H1 (cell line): ENCODE results near the gene PGRMC1.
"Not testable (repeated sequence)": the region's sequence is repeated elsewhere in the genome, so short reads cannot be mapped to it uniquely, and the experiment has no call there.

Experiments used
- CREB1 ChIP-seq: IDR thresholded peaks from 2 replicates; pipeline ENCODE4 v1.6.1; 2012; ENCODE audit warnings: inconsistent platforms
- CTCF ChIP-seq, 3 experiments: IDR thresholded peaks; 1 replicate in 2 of 3; 2 replicates in 1 of 3; pipeline versions ENCODE4 v1.5.1 to v1.6.1; 2011; ENCODE audit warnings: low read length in 3 of 3, mild to moderate bottlenecking in 3 of 3, inconsistent platforms in 2 of 3, low read depth in 1 of 3, moderate library complexity in 1 of 3; ENCODE audit not compliant: insufficient read depth in 1 of 3; ENCODE audit errors: control extremely low read depth in 1 of 3
- GABPA ChIP-seq: IDR thresholded peaks from 2 replicates; pipeline ENCODE4 v1.6.1; 2011; ENCODE audit warnings: mild to moderate bottlenecking, low read length, moderate library complexity, borderline replicate concordance; ENCODE audit not compliant: insufficient read depth
- HDAC6 ChIP-seq: IDR thresholded peaks from one replicate; pipeline ENCODE4 v1.7.1; 2012; ENCODE audit warnings: low read depth, mild to moderate bottlenecking, inconsistent platforms, low read length, moderate library complexity
- JUN ChIP-seq: IDR thresholded peaks from 2 replicates; pipeline ENCODE4 v1.6.1; 2011; ENCODE audit warnings: low read depth, mild to moderate bottlenecking, improper control_type of control experiment, low read length
- PHF8 ChIP-seq: fragments of 200-600 bp; sonication (generic); conservative IDR thresholded peaks from 2 replicates; pipeline ENCODE4 v1.7.1; 2012; ENCODE audit warnings: low read depth, mild to moderate bottlenecking, inconsistent platforms, low read length, moderate library complexity
- SP1 ChIP-seq: IDR thresholded peaks from 2 replicates; pipeline ENCODE4 v1.6.1; 2011; ENCODE audit warnings: low read depth, low read length
- ZNF274 ChIP-seq: IDR thresholded peaks from 2 replicates; pipeline ENCODE4 v1.7.0; 2012; ENCODE audit warnings: low read length, borderline replicate concordance; ENCODE audit errors: extremely low read depth

- not testable (repeated sequence) for TF ChIP-seq CTCF (IDR thresholded peaks at IDR 0.05; ENCODE audit: control extremely low read depth in 1 of 3, insufficient read depth in 1 of 3, low read depth in 1 of 3, low read length in 3 of 3); PHF8; HDAC6; GABPA; SP1; CREB1; ZNF274; JUN
Observed at GRCh38 chrX:119267115-119267514, 31.0 kb downstream of the PGRMC1 start.
